Measurements from ENCODE around the gene NAP1L5.

The NAP1L5 gene

DNA sequence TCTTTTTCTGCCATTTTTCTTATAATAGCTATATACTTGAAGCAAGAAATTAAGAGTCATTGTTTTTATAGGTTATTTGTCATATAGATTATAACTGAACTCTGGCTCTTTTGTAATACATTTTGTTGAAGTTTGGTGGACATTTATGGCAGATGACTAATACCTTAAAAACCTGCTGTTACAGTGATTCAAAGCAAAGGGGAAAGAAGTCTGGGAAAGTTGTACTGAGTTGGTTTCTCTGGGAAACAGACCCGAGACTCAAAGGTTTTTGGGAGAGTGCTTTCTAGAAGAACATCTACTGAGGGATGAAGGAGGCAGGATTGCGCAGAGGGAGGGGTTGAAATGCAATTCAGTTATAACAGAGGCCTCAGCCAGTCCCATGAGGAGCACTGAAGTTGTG lies 35.9 kb downstream of the NAP1L5 start:
- in situ Hi-C loops (cut with MboI; ENCODE audit: low sequenced_read_pairs), result no loop called here

DNA sequence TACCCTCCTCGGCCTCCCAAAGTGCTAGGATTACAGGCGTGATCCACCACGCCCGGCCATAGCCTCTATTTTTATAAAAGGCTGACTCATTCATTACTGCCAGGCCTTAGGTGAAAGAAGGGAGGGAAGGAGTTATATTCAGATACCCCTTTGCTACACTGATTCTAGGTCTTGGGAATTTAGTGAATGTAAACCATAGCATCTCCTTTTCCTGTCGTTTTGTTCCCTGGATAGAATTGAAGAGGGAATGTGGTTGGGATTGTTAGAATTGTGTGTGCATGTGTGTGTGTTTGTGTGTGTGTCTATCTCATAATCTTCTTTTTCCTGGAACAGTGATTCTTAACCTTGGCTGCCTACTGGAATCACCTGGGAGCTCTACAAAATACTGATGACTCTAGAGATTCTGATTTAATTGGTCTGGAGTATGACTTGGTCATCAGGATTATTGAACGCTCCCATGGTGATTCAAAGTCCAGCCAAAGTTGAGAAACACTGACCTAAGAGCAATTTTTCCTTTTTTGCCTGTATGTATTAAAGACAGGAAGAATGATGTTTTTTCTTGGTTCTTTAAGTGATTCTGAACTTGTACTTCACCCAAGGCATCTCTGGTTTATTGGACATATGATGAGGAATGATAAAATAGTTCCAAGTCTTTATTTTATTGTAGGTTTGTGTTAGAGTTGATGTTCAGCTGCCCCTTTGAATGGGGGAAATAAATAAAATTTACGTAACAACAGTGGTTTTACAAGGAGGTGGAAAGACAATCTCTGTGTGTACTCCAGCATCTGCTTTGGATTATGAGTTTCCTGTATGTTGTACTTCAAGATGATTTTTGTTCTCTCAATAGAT lies 37.0 kb downstream of the NAP1L5 start:
- in situ Hi-C loops (cut with MboI; ENCODE audit: low sequenced_read_pairs), result no loop called here

DNA sequence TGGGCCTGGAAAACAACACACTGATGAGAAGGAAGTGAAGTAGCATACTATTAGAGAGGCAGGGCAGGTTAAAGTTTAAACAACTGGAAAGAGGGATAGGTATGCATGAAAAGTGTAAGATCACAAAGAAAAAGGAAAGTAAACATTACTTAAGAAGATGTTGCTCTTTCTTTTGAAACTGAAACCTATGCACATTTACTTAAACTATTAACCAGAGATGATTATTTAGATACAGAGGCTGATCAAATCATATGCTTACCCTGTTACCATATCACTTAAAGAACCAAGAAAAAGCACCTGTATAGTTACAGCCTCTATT lies 37.8 kb downstream of the NAP1L5 start:
- in situ Hi-C loops (cut with MboI; ENCODE audit: low sequenced_read_pairs), result no loop called here

DNA sequence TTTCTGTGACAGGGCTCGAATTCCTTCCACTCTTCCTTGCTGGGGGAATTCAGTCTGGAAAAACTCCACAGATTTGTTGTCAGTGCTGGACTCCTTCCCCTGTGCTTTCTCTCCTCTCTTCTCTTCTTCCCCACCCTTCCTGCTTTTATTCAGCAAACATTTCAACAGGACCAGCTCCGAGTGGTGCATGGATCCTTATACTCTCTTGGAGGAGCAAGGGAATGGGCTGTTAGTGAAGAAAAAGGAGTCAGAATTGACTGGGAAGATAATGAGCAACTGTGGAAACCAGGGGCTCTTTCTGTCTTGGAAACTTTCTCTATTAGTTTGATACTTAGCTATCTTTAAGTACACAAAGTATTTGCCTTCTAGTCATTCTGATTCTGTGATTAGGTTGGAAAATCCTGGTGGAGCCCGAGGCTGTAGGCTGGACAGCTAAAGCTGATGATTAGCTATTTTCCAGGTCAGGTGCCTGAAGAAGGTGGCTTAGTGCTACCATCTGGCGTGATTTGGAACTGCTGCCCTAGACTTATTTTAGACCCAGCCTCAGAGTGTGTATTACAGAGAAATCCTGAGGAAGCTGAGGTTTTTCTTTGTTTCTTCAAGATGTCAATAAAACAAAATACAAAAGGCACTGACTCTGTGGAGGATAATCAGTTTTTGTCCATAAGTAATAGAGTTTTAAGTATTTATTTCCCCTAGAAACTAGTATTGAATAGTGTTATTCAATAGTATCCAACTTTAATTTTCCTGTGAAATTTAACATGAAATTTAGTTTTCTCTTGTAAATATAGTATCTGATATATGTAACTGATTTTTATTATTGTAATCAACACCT lies 38.4 kb downstream of the NAP1L5 start:
- in situ Hi-C loops (cut with MboI; ENCODE audit: low sequenced_read_pairs), result no loop called here

DNA sequence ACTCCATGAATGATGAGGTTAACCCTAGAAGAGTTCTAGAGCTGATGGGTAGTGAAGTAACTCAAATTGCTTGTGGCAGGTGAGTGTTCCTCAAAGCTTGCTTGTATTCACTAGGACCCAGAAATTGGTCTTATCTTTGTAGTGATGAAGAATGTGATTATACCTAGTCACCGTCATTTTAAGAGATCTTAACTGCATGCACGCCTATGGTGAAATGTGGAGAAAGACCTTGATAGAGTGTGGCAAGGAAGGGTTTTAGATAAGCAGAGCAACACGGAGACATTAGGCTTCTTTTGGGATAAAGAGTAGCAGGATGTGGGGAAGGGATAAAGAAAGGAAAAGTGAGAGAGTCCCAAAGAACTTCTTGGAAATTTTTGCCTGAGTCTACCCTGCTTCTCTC lies 42.4 kb downstream of the NAP1L5 start:
- in situ Hi-C loops (cut with MboI; ENCODE audit: low sequenced_read_pairs), result no loop called here

DNA sequence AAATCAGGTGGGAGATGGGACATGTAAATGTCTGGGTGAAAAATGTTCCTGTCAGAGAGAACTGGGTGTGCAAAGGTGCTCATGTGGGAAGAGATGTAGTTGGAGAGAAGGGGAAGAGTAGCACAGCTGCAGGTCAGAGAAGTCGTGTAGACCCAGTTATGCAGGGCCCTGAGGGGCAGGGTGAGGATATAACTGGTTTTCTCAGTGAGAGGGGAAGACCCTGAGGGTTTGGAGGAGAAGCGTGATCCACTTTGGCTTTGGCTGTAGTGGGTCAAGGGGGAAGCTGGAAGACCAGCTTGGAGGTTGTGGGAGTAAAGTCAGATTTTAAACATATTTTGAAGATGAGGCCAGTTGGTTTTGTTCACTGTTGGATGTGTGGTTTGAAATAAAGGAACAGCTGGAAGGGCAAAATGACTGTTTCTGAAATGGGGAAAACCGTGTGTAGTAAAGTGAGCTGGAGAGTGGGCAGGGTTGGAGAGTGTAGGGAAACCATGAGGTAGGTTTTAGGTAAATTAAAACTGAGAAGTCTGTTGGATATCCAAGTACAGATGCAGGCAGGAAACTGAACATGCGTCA lies 44.2 kb downstream of the NAP1L5 start:
- in situ Hi-C loops (cut with MboI; ENCODE audit: low sequenced_read_pairs), result no loop called here

DNA sequence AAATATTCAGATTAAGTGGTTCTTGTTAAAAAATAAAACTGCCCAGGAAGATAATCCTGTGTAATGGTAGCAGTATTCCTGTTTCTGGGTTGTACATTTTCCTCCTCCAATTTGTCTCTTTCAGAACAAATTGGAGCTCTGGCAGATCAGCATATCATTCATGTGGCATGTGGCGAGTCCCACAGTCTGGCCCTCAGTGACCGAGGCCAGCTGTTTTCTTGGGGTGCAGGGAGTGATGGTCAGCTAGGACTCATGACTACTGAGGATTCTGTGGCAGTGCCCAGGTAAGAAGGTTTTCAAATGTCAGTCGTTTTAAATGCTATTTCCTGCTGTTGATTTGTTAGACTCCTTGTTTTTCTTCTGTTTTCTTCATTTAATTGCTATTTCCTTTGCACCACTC lies 47.9 kb downstream of the NAP1L5 start:
- in situ Hi-C loops (cut with MboI; ENCODE audit: low sequenced_read_pairs), result no loop called here

DNA sequence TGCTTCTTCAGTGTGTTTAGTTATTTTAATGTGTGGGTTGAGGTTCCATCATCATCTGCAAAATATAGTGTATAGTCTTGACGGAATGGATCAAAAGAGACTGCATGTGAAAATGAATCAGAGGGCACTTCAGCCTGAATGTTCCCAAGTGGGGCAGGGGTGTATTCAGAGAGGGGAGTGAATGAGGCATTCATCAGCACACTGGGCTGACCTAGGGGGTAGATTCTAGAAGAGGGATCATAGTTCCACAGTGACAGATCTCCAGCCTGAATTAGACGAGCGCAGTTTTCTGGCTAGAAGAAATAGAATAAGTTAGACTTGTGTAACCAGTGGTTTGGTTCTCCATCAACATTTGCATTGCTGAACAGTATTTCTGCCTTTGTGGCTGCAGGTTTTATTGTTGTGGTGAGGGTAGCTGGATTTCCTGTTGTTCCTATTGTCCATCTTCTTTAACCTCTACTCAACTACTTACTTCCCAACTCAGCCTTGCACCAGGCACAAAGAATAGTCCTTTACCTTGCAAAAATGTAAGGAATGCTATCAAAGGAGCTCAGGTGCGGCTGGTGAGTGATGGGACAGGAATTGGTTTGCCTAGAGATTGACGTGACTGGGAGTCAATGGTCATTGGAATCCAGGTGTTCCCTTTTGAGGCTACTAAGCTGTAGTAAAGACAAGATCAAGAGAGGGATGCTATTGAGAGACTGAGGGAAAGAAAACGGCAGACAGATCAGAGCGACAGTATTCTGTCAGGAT lies 50.9 kb downstream of the NAP1L5 start:
- in situ Hi-C loops (cut with MboI; ENCODE audit: low sequenced_read_pairs), result no loop called here

DNA sequence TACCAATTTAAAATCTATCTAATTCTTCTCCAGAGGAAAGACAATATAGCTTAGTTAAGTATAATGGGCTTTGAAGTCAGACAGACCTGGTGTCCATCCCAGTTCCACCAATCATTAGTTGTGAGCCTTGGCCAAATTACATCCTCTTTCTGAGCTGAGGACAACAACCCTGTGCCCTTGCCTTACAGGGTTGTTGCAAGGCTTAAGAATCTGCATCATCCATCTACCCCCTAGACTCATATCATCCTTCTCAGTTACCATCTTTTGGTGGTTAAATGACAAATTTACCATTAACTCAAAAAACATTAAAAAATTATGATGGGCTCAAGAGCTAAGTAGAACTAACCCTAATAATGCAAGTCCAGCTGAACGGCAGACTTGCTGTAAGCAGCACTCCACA lies 51.6 kb downstream of the NAP1L5 start:
- in situ Hi-C loops (cut with MboI; ENCODE audit: low sequenced_read_pairs), result no loop called here
